Measurements from ENCODE around the gene CFDP1.

The CFDP1 gene

DNA sequence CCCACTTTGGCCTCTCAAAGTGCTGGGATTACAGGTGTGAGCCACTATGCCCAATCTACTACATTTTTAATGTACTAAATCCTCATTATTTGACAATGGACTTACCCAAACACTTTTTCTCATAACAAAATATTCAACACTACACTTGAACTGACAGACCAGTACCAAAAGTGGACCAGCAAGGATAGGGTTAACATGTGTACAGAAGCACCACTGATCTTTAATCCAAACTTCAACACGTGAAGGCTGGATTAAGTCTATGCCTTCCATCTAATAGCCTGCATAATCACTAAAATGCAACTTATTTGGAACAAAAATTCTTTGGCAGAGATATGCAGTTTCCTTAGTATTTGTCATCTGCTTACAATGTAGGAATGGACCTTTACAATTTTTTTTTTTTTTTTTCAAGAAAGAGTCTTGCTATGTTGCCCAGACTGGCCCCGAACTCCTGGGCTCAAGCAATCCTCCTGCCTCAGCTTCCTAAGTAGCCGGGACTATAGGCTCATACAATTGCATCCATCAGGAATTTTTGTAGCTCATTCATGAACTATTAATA, 121.8 kb downstream of the CFDP1 start:
- Histone ChIP-seq H3K27me3 (replicated peaks; ENCODE audit: control insufficient read depth, insufficient read depth, low read length) (no peaks in the 10 kb centered on the region), H3K36me3 (ENCODE audit: control insufficient read depth, insufficient read depth, low read length, severe bottlenecking) (no peaks in the 10 kb centered on the region), H3K9me3 (ENCODE audit: control insufficient read depth, low read length) (no peaks in the 10 kb centered on the region), H3K4me1 (ENCODE audit: control insufficient read depth, insufficient read depth, low read length) (peaks cover 19% of the 10 kb centered on the region), H3K4me3 (ENCODE audit: low read length) (no peak overlapping the region), H3K9ac (ENCODE audit: low read length) (no peak overlapping the region)
- peak; percentile 56 for DNase-seq (ENCODE audit: low read depth)

DNA sequence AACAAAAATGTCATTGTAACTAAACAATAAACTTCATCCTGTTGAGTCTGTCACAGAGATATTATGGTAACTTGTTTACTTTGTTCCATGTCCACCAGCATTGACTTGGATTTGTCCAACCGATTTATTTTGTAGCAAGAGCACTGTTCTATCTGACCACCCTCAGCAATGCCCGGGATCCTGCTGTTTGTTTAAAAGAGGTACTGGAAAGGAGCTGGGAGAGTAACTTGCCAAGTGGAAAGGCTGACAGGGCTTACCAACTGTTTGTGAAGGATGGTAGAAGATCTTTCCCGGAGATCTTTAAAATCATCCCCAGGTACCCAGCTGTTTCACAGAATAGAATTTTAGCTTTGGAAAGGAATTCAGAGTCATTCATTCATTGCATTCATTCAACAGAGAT, 122.8 kb downstream of the CFDP1 start:
- H3K36me3 ChIP-seq (ENCODE audit: control insufficient read depth, insufficient read depth, low read length, severe bottlenecking) = no peaks in the 10 kb centered on the region

DNA sequence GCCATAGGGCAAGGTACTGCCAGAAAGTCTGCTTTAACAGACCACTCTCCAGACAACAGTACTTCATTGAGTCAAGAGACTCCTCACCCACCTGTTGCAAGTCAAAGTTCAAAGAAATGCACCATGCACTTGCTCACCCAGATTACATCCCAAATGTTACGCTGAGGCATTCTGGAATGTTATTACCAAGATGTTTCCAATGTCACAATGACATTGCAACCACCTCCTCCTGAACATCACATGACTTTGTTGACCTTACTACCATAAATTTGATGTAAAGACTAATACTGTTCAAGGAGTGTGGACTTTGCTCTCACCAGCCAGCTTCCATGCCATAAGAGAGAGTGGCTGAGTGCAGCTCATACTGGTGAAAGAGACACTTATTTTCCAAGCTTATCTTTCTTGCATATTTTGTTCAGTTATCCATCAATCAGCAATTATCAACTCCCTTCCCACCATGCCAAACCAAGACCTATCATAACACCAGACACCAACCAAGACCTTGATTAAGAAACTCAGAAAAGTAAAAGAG, 123.3 kb downstream of the CFDP1 start:
- no peaks in the 10 kb centered on the region for H3K27me3 ChIP-seq (replicated peaks; ENCODE audit: control insufficient read depth, insufficient read depth, low read length)
- no peak overlapping the region for H3K9ac ChIP-seq (ENCODE audit: low read length)
- DNase-seq (ENCODE audit: low read depth) = no peak
- no peak overlapping the region for H3K4me3 ChIP-seq (ENCODE audit: low read length)
- H3K9me3 ChIP-seq (ENCODE audit: control insufficient read depth, low read length) = no peaks in the 10 kb centered on the region
- H3K36me3 ChIP-seq (ENCODE audit: control insufficient read depth, insufficient read depth, low read length, severe bottlenecking) = no peaks in the 10 kb centered on the region
- peaks cover 32% of the 10 kb centered on the region for H3K4me1 ChIP-seq (ENCODE audit: control insufficient read depth, insufficient read depth, low read length)

More for the DNA sequence above, 122.8 kb downstream of the CFDP1 start:
- Histone ChIP-seq H3K4me3 (ENCODE audit: low read length) (no peak overlapping the region), H3K27me3 (replicated peaks; ENCODE audit: control insufficient read depth, insufficient read depth, low read length) (no peaks in the 10 kb centered on the region), H3K4me1 (ENCODE audit: control insufficient read depth, insufficient read depth, low read length) (peaks cover 28% of the 10 kb centered on the region), H3K9me3 (ENCODE audit: control insufficient read depth, low read length) (no peaks in the 10 kb centered on the region), H3K9ac (ENCODE audit: low read length) (no peak overlapping the region)
- no peak for DNase-seq (ENCODE audit: low read depth)

DNA sequence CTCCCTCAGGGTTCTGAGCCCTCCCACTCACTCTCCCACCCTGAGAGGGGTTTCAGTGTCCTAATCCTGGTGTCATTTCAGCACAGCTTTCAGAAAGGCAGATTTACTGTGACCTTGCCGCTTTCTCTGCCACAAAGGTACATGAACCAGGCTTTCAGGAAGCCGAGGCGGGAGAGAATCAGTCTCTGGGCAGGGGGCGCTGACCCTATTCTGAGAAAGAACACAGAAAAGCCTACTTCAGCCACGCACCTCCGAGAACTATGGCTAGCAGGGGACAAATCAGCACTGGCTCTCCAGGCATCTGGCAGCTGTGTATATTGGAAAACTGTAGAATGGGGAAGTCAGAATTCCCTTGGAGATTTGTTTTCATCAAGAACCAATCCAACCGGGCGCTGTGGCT, 124.1 kb downstream of the CFDP1 start:
- H3K27me3 ChIP-seq (replicated peaks; ENCODE audit: control insufficient read depth, insufficient read depth, low read length) = no peaks in the 10 kb centered on the region
- H3K4me3 ChIP-seq (ENCODE audit: low read length) = no peak overlapping the region
- DNase-seq (ENCODE audit: low read depth) = no peak
- no peaks in the 10 kb centered on the region for H3K36me3 ChIP-seq (ENCODE audit: control insufficient read depth, insufficient read depth, low read length, severe bottlenecking)
- no peaks in the 10 kb centered on the region for H3K9me3 ChIP-seq (ENCODE audit: control insufficient read depth, low read length)
- H3K9ac ChIP-seq (ENCODE audit: low read length) = no peak overlapping the region
- H3K4me1 ChIP-seq (ENCODE audit: control insufficient read depth, insufficient read depth, low read length) = peaks cover 40% of the 10 kb centered on the region

DNA sequence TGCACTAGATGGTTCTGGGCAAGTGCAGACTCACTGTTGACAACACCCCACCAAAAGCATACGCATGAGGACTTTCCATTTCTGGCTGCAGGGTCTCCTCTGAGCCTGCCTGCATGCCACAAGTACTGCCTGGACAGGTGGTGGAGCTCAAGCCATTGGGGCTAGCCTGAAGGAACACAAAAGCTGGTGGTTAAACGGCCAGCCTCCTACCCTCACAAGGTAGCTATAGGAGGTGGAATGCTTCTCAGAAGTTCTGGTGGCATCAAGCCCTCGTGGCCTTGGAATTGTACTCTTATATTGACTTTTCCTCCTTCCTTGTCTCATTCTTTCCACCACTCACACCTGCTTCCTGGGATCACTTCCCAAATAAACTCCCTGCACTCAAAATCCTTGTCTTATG, 125.3 kb downstream of the CFDP1 start:
- H3K4me3 ChIP-seq (ENCODE audit: low read length) = no peak overlapping the region
- H3K36me3 ChIP-seq (ENCODE audit: control insufficient read depth, insufficient read depth, low read length, severe bottlenecking) = no peaks in the 10 kb centered on the region
- H3K27me3 ChIP-seq (replicated peaks; ENCODE audit: control insufficient read depth, insufficient read depth, low read length) = no peaks in the 10 kb centered on the region
- peaks cover 46% of the 10 kb centered on the region for H3K4me1 ChIP-seq (ENCODE audit: control insufficient read depth, insufficient read depth, low read length)
- no peak for DNase-seq (ENCODE audit: low read depth)
- H3K9me3 ChIP-seq (ENCODE audit: control insufficient read depth, low read length) = no peaks in the 10 kb centered on the region
- H3K9ac ChIP-seq (ENCODE audit: low read length) = no peak overlapping the region

DNA sequence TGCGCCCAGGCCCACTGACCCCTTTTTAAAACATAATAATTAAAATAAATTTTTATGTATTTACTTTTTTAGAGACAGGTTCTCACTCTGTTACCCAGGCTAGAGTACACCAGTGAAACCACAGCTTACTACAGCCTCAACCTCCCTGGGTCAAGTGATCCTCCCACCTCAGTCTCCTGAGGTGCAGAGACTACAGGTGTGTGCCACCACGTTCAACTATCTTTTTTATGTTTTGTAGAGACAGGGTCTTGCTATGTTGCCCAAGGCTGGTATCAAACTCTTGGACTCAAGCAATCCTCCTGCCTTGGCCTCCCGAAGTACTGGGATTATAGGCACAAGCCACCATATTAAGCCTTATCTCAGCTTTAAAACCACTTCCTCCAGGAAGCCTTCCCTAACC, 125.8 kb downstream of the CFDP1 start:
- H3K9me3 ChIP-seq (ENCODE audit: control insufficient read depth, low read length) = no peaks in the 10 kb centered on the region

DNA sequence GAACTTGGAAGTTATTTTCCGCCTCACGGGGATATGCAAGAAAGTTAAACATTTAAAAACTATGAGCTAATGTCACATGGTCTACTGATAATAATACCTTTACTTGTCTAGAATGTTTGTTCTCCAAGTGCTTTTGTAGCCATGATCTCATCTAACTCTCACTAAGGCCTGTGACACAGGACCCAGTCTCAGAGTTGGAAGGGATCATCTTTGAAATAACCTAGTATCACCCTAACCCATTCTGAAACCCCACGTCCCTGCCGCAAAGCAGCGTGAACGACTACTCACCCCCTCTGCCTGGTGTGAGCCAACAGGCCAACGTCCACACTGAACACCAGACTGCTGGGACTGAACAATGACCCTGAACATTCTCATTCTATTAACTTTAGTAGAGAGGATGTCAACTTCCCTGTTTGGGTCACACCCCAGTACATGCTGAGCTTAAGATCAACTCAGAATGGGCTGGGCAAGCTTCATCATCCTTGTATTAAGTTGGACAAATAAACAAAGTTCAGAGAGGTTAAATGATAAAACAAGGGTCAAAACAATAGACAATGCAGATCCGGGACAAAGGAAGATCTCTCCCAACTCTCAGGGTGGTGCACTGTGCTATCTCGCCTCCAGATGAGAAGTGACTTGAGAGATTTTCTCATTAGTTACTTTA, 127.1 kb downstream of the CFDP1 start:
- Histone ChIP-seq H3K9me3 (ENCODE audit: control insufficient read depth, low read length) (no peaks in the 10 kb centered on the region), H3K4me1 (ENCODE audit: control insufficient read depth, insufficient read depth, low read length) (peaks cover 38% of the 10 kb centered on the region), H3K9ac (ENCODE audit: low read length) (peak overlapping the region; percentile 88), H3K4me3 (ENCODE audit: low read length) (peak overlapping the region; percentile 49), H3K36me3 (ENCODE audit: control insufficient read depth, insufficient read depth, low read length, severe bottlenecking) (peaks cover 9% of the 10 kb centered on the region), H3K27me3 (replicated peaks; ENCODE audit: control insufficient read depth, insufficient read depth, low read length) (no peaks in the 10 kb centered on the region)
- DNase-seq (ENCODE audit: low read depth) = no peak

More for the DNA sequence above, 125.8 kb downstream of the CFDP1 start:
- Histone ChIP-seq H3K9ac (ENCODE audit: low read length) (no peak overlapping the region), H3K36me3 (ENCODE audit: control insufficient read depth, insufficient read depth, low read length, severe bottlenecking) (peaks cover 2% of the 10 kb centered on the region), H3K27me3 (replicated peaks; ENCODE audit: control insufficient read depth, insufficient read depth, low read length) (no peaks in the 10 kb centered on the region), H3K4me3 (ENCODE audit: low read length) (no peak overlapping the region), H3K4me1 (ENCODE audit: control insufficient read depth, insufficient read depth, low read length) (peaks cover 46% of the 10 kb centered on the region)
- no peak for DNase-seq (ENCODE audit: low read depth)

DNA sequence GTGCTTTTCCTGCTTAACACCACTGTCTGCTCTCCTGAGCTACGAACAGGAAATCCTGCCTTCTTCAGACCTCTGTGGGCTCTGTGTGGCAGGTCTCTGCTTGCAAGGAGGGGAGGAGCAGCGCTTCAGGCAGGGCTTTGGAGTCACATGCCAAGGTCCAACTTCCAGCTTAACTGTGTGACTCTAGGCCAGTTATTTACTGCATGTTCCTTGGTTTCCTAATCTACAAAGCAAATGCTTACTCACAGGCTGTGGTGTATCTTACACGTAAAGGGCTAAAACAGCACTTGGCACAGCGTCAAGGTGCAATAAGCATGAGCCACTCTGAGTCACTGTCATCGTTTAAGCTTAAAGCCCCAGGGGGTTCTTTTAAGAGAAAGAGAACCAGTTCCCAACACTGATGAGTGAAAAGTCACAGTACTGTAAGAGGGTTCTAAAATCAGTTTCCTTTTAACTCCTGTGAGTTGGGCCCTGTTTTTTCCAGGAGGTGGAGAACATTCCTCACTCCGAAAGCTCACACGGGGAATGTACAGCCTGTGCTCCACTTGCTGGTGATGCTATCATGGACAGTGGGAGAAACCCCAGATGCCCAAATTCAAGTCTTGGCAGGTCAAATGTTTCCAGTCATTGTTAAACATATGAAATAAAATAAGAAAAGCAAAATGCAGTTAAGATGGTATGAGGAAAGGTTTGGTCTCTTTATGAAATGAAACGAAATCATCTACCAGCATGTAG, 127.8 kb downstream of the CFDP1 start:
- peak; percentile 97 for DNase-seq (ENCODE audit: low read depth)
- Histone ChIP-seq H3K9ac (ENCODE audit: low read length) (peak overlapping the region; percentile 88), H3K27me3 (replicated peaks; ENCODE audit: control insufficient read depth, insufficient read depth, low read length) (no peaks in the 10 kb centered on the region), H3K4me1 (ENCODE audit: control insufficient read depth, insufficient read depth, low read length) (peaks cover 31% of the 10 kb centered on the region), H3K4me3 (ENCODE audit: low read length) (peak overlapping the region; percentile 60), H3K36me3 (ENCODE audit: control insufficient read depth, insufficient read depth, low read length, severe bottlenecking) (peaks cover 15% of the 10 kb centered on the region), H3K9me3 (ENCODE audit: control insufficient read depth, low read length) (no peaks in the 10 kb centered on the region)

DNA sequence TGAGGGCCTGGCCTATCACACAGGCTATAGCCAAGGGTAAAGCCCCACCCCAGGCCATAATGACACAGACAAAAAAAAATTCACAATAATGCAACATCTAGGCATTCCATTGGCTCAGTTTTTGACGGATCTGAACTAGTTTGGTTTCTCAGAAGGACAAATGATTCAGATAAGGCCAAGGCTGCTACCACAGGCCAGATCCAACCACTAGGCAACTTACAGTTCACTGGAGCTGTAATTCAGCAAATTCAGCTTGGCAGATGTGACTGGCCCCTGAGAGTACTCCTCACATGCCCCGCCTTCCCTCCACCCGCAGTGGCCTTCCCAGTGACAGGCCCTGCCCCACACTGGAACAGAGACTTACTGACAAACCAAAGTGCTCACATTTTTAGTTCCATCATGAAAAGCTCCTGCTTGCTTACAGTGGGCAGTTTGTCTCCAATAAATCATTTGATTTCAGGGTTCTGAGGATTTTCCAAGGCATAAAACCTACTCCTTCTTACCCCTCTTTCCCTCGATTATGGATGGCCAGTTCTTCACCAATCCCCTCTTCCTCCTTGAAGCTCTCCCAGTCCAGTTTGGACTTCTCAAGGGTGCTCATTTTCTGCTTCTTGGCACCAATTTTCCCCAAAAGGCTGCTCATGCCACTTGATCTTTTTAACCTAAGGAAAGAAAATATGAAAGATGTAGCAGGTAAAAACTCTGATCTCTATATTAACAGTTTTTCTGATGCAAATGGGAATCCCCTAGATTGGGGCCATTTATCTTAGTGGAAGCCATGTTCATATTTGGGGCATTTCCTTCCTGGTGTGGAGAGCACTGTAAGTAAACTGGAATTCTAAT, 128.6 kb downstream of the CFDP1 start:
- Histone ChIP-seq H3K9ac (ENCODE audit: low read length) (peak overlapping the region; percentile 88), H3K4me3 (ENCODE audit: low read length) (peak overlapping the region; percentile 60), H3K4me1 (ENCODE audit: control insufficient read depth, insufficient read depth, low read length) (peaks cover 30% of the 10 kb centered on the region), H3K36me3 (ENCODE audit: control insufficient read depth, insufficient read depth, low read length, severe bottlenecking) (peaks cover 15% of the 10 kb centered on the region), H3K27me3 (replicated peaks; ENCODE audit: control insufficient read depth, insufficient read depth, low read length) (no peaks in the 10 kb centered on the region), H3K9me3 (ENCODE audit: control insufficient read depth, low read length) (no peaks in the 10 kb centered on the region)
- DNase-seq (ENCODE audit: low read depth) = peak; percentile 73

DNA sequence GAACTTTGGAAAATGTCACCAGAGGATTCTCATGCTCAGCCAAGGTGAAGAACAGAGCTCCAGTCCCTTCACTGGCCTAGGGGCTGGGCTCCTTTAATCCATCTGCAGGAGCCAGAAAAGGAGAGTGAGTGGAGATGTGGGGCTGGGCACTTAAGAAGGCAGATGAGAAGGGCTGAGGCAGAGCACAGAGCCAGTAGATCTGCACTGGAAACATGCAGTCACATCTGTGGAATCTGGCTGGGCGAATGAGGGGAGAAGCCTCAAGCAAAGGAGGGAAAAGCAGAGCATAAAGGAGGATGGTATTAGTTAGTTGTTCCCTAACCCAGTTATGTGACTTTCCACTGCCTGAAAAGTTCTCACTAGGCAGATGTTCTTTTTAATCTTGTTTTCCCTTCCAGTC, 131.5 kb downstream of the CFDP1 start:
- Histone ChIP-seq H3K9me3 (ENCODE audit: control insufficient read depth, low read length) (no peaks in the 10 kb centered on the region), H3K9ac (ENCODE audit: low read length) (no peak overlapping the region), H3K4me3 (ENCODE audit: low read length) (no peak overlapping the region), H3K27me3 (replicated peaks; ENCODE audit: control insufficient read depth, insufficient read depth, low read length) (no peaks in the 10 kb centered on the region), H3K36me3 (ENCODE audit: control insufficient read depth, insufficient read depth, low read length, severe bottlenecking) (peaks cover 24% of the 10 kb centered on the region), H3K4me1 (ENCODE audit: control insufficient read depth, insufficient read depth, low read length) (peaks cover 30% of the 10 kb centered on the region)
- DNase-seq (ENCODE audit: low read depth) = peak; percentile 58

DNA sequence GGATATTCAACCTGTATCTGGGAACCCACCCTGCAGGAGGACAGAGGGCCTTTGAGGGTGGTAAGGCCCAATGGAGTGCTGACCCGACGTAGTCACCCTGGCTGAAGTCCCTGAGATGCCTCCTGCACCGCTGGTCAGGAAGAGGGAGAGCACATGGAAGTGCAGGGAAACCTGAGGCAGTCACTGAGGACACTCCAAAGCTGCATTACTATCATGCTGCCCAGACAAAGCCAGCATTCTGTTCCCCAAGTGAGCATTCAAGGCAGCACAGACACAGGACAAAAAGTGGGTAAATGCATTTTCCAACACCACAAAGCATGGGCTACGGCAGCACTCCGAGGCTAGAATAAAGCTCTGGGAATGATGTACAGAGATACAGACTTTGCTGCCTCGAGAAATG, 135.0 kb downstream of the CFDP1 start:
- H3K4me3 ChIP-seq (ENCODE audit: low read length) = no peak overlapping the region
- peaks cover 27% of the 10 kb centered on the region for H3K36me3 ChIP-seq (ENCODE audit: control insufficient read depth, insufficient read depth, low read length, severe bottlenecking)
- H3K9ac ChIP-seq (ENCODE audit: low read length) = no peak overlapping the region
- no peak for DNase-seq (ENCODE audit: low read depth)
- no peaks in the 10 kb centered on the region for H3K27me3 ChIP-seq (replicated peaks; ENCODE audit: control insufficient read depth, insufficient read depth, low read length)
- H3K4me1 ChIP-seq (ENCODE audit: control insufficient read depth, insufficient read depth, low read length) = peaks cover 2% of the 10 kb centered on the region
- no peaks in the 10 kb centered on the region for H3K9me3 ChIP-seq (ENCODE audit: control insufficient read depth, low read length)

Measured in adipocyte (in vitro differentiated cells).